AG09319 (cell line): ENCODE results near the gene ZNF319.

Experiments
- DNase-seq: peaks from one replicate; pipeline ENCODE4 v3.0.0-alpha.2; 2010; ENCODE audit warnings: low read depth; ENCODE audit errors: extremely low read depth
- CTCF ChIP-seq: IDR thresholded peaks from 2 replicates; pipeline ENCODE4 v1.5.1; 2011; ENCODE audit warnings: low read depth, mild to moderate bottlenecking, inconsistent platforms, low read length, moderate library complexity

The ZNF319 gene

GRCh38 chr16:58040945-58041627, 40.6 kb upstream of the ZNF319 start:
- no peak for DNase-seq
- TF ChIP-seq CTCF: no peak

- no peak for TF ChIP-seq CTCF
These were observed 40.0 kb upstream of the ZNF319 start for GRCh38 chr16:58040496-58040846.

GRCh38 chr16:58039829-58040495, 39.5 kb upstream of the ZNF319 start:
- DNase-seq: no peak

More at GRCh38 chr16:58040496-58040846, 40.0 kb upstream of the ZNF319 start:
- no peak for DNase-seq

GRCh38 chr16:58038219-58038641, 37.8 kb upstream of the ZNF319 start:
- no peak for TF ChIP-seq CTCF
- no peak for DNase-seq

More at GRCh38 chr16:58039829-58040495, 39.5 kb upstream of the ZNF319 start:
- no peak for TF ChIP-seq CTCF

GRCh38 chr16:58037365-58038057, 37.0 kb upstream of the ZNF319 start:
- no peak for DNase-seq
- no peak for TF ChIP-seq CTCF

- TF ChIP-seq CTCF: no peak
- DNase-seq: no peak
These were observed 36.5 kb upstream of the ZNF319 start for GRCh38 chr16:58036943-58037342.
